Measurements from ENCODE around the gene MFAP1.

Gene MFAP1

DNA sequence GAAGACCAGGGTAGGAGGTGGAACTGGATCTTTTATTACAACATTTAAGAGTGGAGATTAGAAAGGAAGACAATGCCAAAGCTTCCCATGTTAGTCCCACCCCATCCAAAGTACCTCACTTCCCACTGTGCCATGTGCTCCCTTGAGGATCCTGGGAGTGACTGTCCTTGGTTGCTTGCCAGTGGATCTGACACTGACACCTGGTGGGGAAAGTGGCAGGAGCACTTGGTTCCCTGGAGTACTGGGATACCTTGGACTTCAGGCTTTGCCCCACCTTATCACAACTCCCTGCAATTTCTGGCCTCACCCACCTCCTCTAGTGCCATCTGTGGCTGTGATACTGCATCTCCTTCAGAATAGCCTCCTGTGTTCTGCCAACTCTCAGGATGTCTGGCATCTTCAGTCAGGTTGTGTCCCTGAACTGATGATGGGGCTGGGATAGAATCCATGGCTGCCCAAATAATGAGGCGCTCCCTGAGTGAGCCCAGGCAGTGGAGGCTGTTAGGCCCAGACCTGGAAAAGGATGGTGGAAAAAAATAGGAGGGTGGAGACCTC lies 49.0 kb downstream of the MFAP1 start:
- DNase-seq: peak; percentile 34

GRCh38 chr15:43774062-43774461 lies 50.4 kb downstream of the MFAP1 start:
- DNase-seq: peak; percentile 44

DNA sequence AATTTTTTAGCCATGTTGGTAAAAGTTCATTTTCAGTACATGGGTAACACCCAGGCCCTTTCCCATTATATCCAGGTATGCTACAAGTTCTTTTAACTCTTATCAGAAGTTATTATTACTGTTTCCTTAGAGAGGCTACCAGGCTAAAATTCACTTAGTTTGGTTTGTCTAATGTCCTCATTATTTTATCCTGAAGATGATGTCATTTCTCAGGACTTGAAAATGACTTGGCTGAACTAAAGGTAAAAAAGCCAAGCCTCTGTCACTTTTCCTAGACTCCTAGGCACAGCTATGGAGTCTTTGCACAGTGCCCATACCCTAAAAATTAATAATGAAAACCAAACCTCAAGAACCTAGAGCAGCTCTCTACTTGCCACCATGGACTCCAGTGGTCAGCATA lies 51.9 kb downstream of the MFAP1 start:
- no peak for DNase-seq

GRCh38 chr15:43771816-43772215 lies 52.7 kb downstream of the MFAP1 start:
- no peak for DNase-seq

- DNase-seq: peak; percentile 80
Measured at GRCh38 chr15:43769584-43770228, 54.8 kb downstream of the MFAP1 start.

- DNase-seq: no peak
Measured at GRCh38 chr15:43763819-43764446, 60.6 kb downstream of the MFAP1 start.

DNA sequence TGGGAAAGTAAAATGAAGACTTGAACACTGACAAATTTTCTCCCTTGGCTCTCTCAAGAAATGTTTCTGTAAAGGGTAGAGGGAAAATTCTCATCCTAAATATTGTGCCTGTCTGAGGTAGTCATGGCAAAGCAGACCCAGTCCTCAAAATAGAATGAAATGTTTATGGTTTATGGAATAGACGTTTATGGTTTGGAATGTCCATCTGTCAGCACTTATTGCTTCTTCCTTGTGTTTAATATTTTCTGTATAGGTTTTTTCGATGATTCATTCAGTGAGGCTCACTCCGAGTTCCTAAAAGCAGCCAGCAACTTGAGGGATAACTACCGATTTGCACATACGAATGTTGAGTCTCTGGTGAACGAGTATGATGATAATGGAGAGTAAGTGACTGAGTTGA lies 61.7 kb downstream of the MFAP1 start:
- no peak for DNase-seq

All from OCI-M1 (cell line).